HG02973 (cell line): ENCODE results near the gene ALDH1A1.

Experiments used
- ATAC-seq: cut with Tn5 transposase; IDR thresholded peaks from one replicate; pipeline ENCODE4 v1.9.1; 2021; ENCODE audit warnings: moderate library complexity; ENCODE audit not compliant: unreplicated experiment

Gene ALDH1A1

DNA sequence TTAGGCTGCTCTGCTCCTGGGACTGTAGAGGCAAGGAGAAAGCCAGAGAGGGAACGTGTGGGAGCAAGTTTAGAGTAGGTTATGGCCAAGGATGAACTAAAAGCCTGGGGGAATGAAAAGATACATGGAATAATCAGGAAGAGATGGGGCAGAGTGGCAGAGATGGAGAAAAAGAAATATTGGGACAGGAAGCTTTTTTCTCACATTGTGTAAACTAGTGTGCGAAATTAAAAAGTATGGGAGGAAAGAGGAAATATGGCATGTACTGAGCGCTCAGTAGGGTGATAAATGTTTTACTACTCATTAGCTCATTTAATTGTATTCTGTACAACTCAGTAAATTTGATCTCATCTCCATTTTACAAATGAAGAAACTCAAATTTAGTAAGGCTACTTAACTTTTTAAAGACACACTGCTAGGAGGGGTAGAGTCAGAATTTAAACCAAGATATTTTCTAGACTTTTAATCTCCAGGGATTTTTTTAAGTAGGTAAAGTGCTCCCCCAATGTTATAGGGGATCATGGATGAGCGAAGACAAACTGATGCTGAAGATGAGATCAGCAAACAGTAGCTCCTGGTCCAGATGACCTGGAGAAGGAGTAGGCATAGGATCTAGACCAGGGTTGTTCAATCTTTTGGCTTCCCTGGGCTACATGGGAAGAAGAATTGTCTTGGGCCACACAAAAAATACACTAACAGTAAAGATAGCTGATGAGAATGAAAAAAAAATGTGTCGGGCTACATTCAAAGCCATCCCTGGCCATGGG is 30.8 kb downstream of the ALDH1A1 start:
- ATAC-seq, result no peak

DNA sequence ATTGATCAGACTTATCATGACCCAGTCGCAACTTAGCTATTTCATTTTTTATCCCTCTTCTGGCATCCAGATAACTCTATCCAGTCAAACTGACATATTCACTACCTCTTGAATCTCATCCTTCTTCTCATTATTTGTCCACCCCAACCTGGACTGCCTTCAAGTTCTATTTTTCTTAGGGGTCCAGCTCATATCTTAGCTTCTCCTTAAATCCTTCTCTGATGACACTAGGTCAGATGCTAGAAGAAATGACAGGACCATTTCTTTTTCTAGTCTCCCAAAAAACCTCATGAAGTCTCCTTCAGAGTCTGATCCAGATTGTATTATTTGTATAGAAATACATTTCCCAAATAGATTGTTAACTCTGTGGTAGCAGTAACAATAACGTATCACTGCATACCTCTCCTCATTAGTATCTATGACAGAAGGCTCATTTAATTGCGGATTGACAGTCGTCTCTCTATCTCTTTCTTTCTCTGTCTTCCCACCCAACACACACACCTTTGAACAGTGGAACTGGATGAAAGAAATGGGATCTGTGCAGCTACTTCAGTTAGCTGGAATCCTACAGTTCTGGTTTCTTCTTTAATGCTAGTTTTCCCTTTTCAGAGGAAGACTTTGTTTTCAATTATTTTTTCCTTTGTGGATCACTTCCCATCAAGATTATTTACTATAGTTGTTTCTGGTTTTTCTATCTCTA is 33.5 kb downstream of the ALDH1A1 start:
- ATAC-seq, result no peak

DNA sequence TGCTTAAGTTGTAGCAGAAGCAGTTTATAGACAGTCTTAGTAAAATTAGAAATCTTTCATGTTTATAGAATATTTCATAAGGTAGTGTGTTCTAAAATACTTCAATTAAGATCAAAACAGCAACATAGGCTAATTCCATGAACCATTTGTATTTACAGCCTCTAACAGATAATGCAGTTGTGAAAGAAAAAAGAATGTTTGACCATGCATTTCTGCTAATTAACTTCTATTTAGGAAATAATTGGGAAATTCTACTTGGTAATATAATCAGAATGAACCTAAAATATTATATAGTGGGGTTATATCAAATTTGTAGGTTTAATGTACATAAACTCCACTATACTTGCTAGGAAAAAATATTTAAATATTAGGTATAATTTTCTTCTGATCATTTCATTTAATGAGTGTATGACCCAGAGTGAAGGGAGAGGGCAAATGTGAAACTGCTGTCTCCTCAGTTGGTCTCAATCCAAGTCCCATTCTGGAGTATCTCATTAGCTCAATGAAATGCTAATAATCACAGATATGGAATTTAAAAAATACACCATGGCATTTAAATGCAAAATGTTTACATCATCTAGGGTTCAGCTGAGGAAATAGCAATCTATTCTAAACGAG is 34.9 kb downstream of the ALDH1A1 start:
- no peak for ATAC-seq

DNA sequence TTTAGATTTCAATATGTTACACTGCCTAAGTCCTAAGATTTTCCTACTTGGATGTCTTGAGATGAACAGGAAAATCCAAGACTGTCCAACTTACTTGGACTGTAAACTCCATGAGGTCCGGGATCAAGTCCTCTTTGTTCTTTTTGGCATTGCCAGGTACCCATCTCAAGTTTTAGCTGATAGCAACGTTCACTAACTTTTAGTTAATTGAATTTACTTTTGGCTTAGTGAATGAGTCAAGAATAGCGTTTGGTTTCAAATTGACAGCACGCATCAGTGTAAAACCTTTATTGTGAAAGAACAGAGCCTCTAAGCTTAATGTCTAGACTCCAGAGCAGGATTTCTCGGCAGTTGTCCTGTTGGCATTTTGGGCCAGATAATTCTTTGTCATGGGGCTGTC is 37.2 kb downstream of the ALDH1A1 start:
- no peak for ATAC-seq

DNA sequence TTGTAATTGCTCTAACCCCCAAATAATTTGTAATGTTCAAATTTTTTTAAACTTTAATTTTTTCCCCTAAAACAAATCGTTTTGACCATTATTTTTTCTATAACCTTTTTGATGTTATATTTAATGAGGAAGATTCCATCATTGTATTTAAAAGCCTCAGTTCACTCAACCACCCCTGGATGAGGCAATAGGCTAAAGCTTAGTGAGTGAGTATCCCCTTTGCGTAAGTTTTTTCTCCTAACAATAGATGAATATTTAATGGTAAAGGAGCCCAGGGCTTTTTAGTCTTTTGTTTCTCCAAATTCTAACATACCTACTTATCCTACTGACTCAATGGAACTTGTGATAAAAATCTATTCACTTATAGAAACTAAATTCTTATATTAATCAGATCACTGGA is 38.1 kb downstream of the ALDH1A1 start:
- no peak for ATAC-seq

DNA sequence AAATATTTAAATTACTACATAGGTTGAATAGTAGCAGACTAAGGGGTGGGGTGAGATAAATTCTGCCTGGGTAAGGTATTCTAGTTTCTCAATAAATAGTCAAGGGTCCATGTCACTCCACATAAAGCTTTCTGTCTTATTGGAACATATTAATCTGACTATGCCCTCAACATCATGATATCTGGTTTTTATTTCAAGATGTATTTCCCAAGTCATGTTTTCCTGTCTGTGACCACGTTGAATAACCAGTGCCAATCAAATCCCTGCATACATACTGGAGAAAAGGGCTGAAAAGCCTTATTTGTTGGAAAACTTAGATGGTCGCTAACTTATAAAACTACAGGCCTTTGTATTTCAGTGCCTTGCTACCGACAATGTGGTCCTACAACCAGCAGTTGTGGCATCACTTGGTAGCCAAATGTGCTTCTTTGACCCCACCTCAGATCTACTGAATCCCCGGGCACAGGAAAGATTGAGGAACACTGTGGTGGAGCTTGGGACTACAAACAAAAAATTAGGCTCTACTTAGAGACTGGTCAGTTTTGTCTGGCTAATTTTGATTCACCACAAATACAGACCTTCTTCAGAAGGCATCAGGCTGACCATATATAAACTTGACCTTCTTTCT is 39.4 kb downstream of the ALDH1A1 start:
- ATAC-seq, result no peak

DNA sequence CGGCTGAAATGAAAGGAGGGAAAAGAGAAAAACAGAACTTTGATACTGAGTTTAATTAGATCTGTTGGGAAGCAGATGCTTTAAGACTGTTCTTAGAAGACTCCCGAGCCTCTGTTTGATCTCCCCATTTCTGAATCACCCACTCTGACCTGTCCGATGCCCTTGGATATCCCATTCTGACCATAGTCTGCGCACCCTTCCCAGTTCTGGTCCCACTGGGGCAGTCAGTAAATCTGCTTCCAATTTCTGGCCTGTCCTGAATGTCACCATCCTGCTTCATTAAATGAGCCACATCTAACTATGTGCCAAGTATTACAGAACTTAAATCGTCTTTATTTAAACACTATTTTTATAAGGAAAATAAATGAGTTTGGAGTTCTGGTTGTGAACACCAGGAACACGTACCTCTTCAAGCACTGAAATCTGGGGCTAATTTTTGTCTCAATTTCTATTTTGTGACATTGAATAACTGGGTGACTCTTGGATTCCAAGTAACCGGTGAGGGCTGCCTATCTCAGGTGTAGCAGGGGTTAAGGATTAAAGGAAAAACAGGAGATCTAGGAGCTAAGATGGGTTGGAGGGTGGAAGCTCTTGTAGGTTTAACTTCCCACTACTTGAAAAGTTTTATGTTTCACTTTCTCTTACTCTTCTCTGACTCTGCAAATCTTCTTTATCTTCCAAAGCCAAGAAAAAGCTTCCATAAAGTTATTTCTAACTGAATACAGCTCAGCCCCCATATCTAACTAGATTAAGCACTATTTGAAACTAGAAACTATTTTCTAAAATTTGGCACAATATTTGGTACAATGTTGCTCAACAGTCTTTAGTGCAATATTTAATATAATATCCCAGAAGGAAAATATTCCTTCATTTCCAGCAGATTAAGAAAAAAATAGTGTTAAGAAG is 40.1 kb downstream of the ALDH1A1 start:
- ATAC-seq, result no peak

DNA sequence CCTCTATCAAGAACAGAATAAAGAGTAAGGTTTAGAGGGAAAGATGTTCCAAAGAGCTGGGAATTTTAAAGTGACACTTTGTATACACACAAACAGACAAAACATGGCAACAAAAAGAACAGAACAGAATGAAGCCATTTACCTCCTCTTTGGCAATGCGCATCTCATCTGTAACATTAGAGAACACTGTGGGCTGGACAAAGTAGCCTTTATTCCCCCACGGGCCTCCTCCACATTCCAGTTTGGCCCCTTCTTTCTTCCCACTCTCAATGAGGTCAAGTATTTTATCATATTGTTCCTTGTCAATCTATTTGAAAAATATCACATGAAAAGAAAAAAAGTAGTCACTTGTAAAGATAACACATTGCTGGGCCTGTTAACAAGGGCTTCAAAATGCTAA is 41.0 kb downstream of the ALDH1A1 start:
- ATAC-seq, result no peak

DNA sequence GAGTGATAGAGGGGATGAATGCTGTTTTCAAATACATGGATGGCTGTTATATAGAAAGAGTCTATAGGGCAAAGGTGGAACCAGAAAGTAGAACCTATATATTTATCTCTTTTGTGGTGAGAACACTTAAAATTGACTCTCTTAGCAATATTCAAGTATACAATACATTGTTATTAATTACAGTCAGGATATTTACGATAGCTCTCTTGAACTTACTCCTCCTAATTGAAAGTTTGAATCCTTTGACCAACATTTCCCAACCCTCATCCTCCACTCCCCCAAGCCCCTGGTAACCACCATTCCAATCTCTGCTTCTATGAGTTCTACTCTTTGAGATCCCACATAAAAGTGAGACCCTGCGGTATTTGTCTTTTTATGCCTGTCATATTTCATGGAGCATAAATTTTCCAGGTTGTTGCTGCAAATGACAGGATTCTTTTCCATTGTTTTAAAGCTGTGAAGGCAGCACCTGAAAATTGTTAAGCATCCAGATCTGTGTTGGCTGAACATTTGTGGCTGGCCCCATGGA is 41.5 kb downstream of the ALDH1A1 start:
- no peak for ATAC-seq

DNA sequence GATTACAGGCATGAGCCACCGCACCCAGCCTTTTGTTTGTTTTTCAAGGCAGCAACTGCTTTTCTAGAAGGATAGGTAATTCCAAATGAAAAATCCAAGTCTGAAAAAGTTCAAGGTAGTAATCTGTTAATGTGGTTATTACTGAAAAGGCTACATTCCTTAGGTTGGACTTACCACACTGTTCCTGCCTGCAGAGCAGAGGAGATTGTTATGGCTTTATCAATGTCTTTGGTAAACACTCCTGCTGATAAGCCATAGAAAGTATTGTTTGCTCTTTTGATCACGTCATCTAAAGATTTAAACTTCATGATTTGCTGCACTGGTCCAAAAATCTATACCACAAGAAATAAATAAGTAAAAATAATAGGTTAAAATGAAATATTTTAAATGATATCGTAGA is 43.4 kb downstream of the ALDH1A1 start:
- no peak for ATAC-seq

DNA sequence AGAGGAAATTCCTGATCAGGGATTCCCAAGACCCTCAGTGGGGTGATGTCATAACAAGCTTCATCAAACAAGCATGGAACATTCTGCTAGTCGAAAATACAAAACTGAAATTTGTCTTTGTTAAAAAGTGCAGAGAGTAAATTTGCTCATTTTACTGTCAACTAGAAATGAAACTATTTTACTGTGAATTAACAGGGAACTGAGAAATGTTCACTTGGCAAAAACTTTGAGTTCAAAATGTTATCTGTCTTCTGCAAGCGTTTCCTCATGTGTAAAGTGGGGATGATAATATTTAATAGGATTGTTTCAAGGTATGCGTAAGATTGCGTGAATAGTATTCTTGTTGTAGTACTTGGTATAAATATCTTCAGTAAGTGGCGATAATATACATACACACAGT is 45.4 kb downstream of the ALDH1A1 start:
- ATAC-seq, result no peak

DNA sequence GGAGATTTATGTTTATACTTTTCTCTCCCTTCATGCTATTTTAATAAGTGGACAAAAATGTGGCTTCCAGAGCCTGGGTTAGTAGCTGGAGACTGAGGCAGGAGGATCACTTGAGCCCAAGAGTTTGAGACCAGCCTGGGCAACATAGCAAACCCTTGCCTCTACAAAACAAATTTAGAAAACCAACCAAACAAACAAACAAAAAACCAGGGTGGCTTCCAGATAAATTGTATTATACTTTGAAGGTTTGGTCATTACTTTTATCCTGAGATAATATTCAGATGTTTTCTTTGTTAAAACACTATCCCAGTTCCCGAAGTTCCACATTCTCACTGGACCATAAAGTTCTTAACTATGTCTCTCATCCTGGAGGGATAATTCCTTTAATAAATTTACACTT is 46.0 kb downstream of the ALDH1A1 start:
- no peak for ATAC-seq

DNA sequence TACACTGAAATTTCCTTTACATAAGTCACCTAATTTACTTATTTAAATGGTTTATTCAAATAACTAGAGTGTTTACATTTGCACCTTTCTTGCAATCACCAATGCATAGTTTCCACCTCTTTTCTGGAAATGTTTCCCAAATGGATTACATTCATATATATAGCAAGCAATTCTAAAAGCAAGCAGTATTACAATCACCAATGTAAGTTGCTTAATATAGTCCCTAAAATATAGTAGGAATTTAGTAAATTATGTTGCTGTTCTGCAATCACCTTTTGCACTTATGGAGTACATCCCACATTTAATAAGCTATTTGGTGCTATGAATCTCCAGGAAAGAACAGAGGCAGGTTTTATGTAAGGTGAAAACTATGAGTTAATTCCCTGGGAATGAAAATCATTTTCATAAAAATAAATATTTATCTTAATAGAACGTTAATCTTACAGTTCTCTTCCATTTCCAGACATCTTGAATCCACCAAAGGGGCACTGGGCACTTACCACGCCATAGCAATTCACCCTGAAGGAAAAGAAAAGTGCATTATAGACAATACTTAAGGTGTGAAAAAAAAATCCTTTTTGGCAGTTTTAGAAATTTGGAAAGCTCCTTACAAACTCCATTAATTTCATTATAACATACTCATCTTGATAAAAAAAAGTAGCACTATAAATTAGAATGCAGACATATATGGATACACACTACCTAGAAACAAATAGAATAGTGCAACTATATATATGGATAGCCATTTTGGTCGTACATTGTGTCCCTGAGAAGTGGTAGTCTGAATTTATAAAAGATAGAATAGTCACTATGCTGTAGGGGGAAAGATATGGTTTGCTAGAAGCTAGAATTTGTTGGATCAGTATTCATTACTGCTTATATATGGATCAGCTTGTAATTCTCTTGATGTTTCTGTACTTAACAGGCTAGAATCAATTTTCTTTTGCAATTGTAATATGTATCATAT is 47.1 kb downstream of the ALDH1A1 start:
- ATAC-seq, result no peak

DNA sequence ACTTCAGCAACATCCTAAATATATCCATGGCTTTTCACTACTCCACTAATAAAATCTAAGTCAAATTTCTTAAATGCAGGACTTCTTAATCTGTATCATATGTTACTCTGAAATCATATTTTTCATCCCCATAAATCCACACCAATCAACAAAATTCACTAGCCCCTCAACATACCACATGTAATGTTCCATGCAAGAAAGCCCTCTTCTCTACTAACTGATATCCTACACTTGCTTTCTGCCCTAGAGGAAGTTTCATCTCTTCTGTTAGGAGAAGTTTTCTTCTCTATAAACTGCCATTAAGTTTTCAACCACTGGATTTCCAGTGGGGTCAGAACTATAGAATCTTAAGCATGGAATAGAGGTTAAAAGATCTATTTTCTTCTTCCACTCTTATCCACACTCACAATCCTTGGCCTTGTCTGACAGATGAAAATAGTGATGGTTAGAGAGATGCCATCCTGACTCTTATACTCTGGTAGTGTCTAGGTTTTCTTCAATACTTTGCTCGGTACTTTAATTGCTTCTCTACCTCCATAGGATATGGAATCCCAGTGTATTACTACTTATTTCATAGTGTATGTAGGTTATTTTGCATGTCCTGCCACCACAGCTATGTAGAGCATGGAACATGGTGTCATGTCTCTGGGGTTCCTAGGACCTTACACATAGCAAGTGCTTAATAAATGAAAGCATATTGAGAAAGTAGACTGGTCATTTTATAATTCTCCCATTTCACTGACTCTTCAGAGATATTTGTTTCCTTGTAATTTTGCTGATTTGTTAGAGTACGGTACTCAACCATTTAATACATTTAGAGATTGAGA is 48.4 kb downstream of the ALDH1A1 start:
- no peak for ATAC-seq

DNA sequence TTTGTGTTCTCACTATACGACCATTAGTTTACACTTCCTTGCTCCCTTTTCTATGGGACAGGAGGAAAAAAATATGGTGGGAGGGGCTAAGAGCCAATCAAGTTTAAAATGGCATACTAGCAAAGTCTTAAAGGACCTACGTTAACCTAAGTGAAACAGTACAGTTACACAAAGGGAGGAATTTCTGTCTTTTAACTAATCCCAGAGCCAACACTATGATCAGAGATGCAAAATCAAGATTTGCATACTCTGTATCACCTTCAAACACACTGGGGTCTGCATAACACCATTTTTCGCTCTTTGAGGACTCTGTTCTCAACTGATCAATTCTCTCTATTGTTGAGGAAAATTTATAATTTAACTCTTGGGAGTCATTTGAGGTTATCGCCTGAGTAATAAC is 49.8 kb downstream of the ALDH1A1 start:
- no peak for ATAC-seq

DNA sequence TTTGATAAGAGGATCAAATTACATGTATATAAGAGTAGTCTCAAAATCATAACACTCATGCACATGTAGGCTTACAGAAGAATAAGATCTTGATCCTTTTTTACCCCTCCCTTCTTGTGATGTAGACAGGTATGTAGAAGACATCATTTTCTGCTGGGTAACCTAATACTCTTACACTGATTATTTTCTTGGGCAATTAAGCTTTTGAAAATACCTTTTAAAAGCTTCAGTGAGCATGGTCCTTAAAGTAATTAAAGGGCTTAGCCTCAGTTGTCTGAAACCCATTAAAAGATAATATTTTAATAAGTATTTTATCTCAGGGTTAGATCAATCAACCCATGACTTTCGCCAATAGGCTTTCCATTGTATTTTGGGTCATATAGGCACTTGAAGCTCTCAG is 50.6 kb downstream of the ALDH1A1 start:
- ATAC-seq, result no peak

DNA sequence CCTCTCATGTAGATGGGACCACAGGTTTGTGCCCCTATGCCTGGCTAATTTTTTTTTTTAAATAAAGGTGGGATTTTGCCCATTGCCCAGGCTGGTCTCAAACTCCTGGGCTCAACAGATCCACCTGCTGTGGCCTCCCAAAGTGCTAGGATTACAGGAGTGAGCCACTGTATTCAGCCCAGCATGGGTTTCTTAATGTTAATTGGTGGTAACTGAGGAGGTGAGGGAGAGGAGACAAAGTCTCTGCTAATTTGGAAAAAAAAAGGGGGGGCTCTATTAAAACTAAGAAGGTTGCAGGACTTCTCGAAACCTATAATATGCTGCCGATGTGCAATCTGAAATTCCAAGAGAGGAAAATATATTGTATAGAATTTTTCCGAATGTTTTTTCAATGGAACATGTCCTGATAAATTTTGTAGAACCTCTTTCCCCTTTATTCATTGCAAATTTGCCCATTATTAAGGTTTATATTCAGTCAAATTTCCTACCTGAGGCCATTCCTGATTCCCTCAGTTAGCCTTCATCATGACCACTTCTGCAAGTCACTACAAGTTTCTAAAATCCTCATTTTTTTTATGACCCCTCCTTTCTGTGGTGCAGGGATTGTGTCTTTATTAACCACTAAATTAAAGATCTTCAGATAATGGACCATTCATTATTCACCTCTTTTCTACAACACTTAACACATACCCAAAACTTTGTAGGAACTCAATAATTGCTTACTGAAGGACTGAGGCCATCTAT is 52.9 kb downstream of the ALDH1A1 start:
- no peak for ATAC-seq
